Muscle of arm (tissue), 12 donors: ENCODE measurements around the gene VPS26B. TPM values are rescaled to one million over a fixed set of nuclear protein-coding genes. Genes with fewer than 3 reads are reported as not detected.
A peak's percentile ranks its signal among the peaks of the same experiment; 100 is the strongest.

Source experiments
- DNase-seq: peaks from one replicate; pipeline ENCODE4 v3.0.0-alpha.2; 2013
- polyA plus RNA-seq, 12 donors: library from polyadenylated mRNA; unstranded; fragments of 120-200 nt; gene quantifications; one replicate each; pipeline ENCODE4 v1.2.1, GENCODE V29; 2013; ENCODE audit not compliant: insufficient read length in 12 of 12

Gene VPS26B
- polyA plus RNA-seq, 12 donors, result 27.2 to 44.1 (median 31.9) TPM; not detected in 1

- DNase-seq, result no peak
Measured at GRCh38 chr11:134229126-134229790, 4.8 kb downstream of the VPS26B start.

DNA sequence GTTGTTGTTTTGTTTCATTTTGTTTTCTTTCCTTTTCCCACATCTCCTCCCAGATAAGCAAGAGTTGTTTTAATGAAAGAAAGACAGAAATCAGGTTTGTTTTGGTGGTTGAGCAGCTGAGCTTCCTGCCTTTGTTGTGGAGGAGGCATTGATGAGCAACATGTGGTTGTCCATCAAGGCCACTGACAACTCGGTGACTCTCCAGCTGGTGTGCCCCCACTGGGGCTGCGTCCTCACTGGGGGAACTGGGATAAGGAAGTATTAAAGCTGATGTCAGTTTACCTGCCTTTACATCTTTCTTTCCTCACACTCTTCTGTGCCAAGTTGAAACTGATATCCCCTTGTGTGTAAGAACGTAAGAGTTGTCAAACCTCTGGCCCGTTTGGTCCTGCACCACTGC lies 5.9 kb downstream of the VPS26B start:
- no peak for DNase-seq

- no peak for DNase-seq
Measured at GRCh38 chr11:134231958-134232659, 7.6 kb downstream of the VPS26B start.

DNA sequence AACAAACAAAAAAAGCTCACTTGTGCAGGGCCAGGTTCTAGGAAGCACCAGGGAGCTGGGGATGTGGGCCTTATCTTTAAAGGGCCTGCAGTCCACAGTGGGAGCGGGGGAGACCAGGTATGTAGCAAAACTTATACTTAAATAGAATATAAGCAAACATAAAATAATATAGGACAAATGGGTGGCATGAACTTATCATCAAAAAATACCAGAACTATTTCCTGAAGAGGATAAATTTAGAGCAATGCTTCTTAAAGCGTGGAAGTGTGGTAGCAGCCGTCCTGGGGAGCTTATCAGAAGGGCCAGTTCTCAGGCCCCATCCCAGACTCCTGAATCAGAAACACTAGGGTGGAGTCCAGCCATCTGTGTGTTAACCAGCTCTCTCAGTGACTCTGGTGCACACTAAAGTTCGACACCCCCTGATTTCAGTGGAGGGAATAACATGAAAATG lies 9.3 kb downstream of the VPS26B start:
- no peak for DNase-seq

GRCh38 chr11:134235399-134235798 lies 10.9 kb downstream of the VPS26B start:
- no peak for DNase-seq

GRCh38 chr11:134236834-134237556 lies 12.5 kb downstream of the VPS26B start:
- no peak for DNase-seq

DNA sequence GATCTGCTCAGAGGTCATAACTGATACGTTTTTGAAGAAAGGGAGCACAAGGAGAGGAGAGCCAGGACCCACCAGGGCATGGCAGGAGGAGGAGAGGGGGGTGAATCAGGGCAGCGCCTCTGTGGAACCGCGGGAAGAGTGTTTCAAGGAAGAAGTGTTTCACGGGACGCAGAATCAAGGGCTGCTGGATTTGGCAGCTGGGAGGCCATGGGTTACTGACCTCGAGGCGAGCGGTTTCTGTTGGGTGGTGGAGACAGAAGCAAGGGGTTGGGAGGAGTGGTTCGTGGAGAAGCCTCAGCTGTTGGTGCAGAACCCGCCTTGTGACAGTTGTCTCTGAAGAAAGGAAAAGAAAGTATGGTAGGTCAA lies 13.1 kb downstream of the VPS26B start:
- DNase-seq, result no peak

- no peak for DNase-seq
Measured at GRCh38 chr11:134238956-134239355, 14.5 kb downstream of the VPS26B start.

- no peak for DNase-seq
Measured at GRCh38 chr11:134240592-134240991, 16.1 kb downstream of the VPS26B start.

- DNase-seq, result no peak
Measured at GRCh38 chr11:134242376-134242775, 17.9 kb downstream of the VPS26B start.

GRCh38 chr11:134243913-134244312 lies 19.4 kb downstream of the VPS26B start:
- no peak for DNase-seq

DNA sequence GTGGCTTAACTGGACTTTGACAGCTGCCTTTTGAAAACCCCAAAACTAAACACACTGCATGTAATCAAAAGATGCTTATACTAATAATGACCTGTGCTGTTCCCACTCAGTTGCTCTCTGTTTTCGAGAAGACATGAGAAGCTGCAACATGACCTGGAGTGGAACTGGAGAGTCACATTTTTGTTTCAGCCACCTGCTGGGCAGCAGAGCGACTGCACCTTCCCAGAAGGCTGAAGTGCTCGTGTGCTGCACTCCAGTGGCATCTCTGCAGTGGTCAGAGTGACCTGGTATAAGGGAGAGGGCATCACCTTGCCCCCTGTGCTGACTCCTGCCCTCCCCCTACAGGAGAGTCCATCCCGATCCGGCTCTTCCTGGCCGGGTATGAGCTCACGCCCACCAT lies 20.1 kb downstream of the VPS26B start:
- no peak for DNase-seq

GRCh38 chr11:134245434-134245833 lies 21.0 kb downstream of the VPS26B start:
- DNase-seq, result no peak

DNA sequence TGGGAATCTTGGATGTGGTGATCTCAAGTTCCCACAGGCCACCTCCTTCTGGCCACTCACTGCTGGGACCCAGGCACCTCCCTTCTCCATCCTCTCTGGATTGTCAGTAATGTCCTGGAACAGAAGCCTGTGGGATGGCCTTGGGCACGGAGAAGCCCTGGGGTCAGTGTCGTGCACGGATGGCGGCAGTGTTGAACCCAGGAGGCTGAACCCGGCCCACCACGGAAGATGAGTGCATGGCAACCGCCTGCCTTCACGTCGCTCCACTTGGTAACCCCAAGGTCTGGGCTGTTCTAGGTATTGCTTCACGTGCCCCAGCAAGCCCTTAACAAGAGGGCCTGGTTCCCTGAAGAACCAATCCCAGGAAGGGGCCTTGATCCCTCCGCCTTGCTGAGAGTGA lies 21.6 kb downstream of the VPS26B start:
- DNase-seq, result no peak

DNA sequence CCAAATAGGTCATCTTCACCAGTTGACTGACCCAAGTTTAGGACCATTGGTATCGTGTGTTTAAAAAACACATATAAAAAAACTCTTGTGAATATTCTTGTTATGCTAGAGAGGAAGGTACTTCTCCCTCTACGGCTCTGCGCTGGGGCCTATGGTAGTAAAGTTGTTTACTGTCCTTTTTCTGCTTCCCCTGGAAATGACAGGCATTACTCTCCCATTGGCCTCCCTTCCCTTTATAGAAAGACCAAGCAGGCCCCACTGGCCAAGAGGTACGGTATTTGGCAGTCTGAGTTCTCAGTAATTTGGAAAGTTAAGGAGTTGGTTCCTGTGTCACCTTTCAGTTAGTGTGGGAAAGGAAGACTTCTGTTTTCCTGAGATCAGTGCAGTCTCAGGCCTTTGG lies 22.2 kb downstream of the VPS26B start:
- no peak for DNase-seq

- DNase-seq, result no peak
Measured at GRCh38 chr11:134248910-134249480, 24.5 kb downstream of the VPS26B start.

DNA sequence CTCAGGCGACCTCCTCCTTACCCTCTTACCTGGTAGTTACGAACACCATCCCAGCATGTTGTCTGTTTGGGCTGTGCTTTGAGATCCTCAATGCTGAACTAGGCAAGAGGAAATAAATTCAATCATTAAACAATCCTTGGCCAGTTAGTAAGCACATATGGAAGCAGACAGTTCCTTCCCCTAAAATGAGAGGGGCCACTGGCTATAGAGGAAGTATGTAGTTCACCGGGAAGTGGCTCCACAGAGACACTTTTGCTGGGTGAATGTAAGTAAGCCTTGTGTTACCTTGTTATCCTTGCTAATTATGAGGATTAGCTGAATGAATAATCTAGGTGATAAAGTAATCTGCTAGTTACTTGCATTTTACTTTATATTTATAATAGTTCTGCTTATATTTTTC lies 25.8 kb downstream of the VPS26B start:
- no peak for DNase-seq

GRCh38 chr11:134250675-134251074 lies 26.2 kb downstream of the VPS26B start:
- no peak for DNase-seq

- no peak for DNase-seq
Measured at GRCh38 chr11:134252346-134253187, 28.1 kb downstream of the VPS26B start.

DNA sequence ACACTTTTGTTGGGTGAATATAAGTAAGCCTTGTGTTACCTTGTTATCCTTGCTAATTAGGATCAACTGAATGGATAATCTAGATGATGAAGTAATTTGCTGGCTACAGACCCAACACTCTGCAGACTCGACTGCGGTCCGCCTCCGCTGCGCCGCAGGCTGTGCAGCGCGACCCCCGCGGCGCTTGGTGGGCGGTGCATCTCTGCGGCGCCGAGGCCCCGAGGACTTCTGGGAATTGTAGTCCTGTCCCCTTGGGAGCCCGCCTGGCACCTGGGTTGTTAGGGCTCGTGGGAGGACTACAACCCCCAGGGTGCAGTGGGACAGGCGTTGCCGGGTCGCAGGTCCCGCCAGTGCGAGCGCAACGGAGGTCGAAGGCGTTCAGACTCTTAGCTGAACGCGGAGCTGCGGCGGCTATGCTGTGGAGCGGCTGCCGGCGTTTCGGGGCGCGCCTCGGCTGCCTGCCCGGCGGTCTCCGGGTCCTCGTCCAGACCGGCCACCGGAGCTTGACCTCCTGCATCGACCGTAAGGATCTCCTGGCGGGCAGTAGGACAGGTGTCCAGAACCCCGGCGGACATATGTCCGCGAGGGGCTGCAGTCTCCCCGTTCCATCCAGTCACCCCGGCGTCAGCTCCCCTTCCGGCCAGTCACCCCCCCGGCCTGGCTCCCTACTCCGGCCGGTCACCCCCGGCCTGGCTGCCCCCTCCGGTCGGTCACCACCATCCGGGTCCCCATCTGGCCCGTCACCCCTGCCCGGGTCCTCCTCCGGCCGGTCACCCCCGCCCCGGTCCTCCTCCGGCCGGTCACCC lies 28.9 kb downstream of the VPS26B start, which contains the start of the genes ACAD8 and THYN1:
ACAD8 (plus strand) TSS at position 381 of the 806 bp plus-strand sequence; CDS start at position 414, 33 bp downstream.
THYN1 (minus strand) TSS at position 165 of the 806 bp plus-strand sequence. CDS start 470 bp downstream, outside the sequence.
- peak; percentile 98 for DNase-seq
